ENCODE results near the gene KRT13.

- no peak for TF ChIP-seq CTCF (IDR thresholded peaks at IDR 0.05)
- TF ChIP-seq ZFX (IDR thresholded peaks at IDR 0.05; ENCODE audit: borderline replicate concordance) = no peak
Observed at GRCh38 chr17:41536741-41537613, 31.6 kb upstream of the KRT13 start.
